Activated gamma-delta T cell treated with anti-CD3 and anti-CD28 coated beads, Interleukin-2, amount 50 U/mL, for 16 hours (primary cell): ENCODE results near the gene APOM.

Experiments used
- DNase-seq: peaks from one replicate; pipeline ENCODE4 v3.0.0-alpha.2; 2020; ENCODE audit warnings: low read depth

The APOM gene

GRCh38 chr6:31680226-31681134 is 24.8 kb downstream of the APOM start, which contains the start of gene LY6G5C:
LY6G5C (minus strand) TSS chr6:31681067; CDS start chr6:31680373, 694 bp downstream.
- peak; percentile 45 for DNase-seq

- no peak for DNase-seq
Measured at GRCh38 chr6:31681135-31681671, 25.5 kb downstream of the APOM start.

GRCh38 chr6:31683591-31683990 is 27.9 kb downstream of the APOM start:
- DNase-seq = no peak

- no peak for DNase-seq
Measured at GRCh38 chr6:31686483-31686882, 30.8 kb downstream of the APOM start.

- no peak for DNase-seq
Measured at GRCh38 chr6:31687321-31687720, 31.6 kb downstream of the APOM start.

- no peak for DNase-seq
Measured at GRCh38 chr6:31687860-31688693, 32.4 kb downstream of the APOM start.

GRCh38 chr6:31689249-31690110 is 33.8 kb downstream of the APOM start:
- DNase-seq = no peak

GRCh38 chr6:31690231-31691077 is 34.8 kb downstream of the APOM start:
- DNase-seq = no peak

GRCh38 chr6:31691078-31691463 is 35.4 kb downstream of the APOM start:
- DNase-seq = no peak

GRCh38 chr6:31691564-31692108 is 35.9 kb downstream of the APOM start:
- DNase-seq = no peak

- DNase-seq = no peak
Measured at GRCh38 chr6:31692353-31692752, 36.7 kb downstream of the APOM start.

GRCh38 chr6:31692886-31693285 is 37.2 kb downstream of the APOM start:
- DNase-seq = no peak

- DNase-seq = no peak
Measured at GRCh38 chr6:31693535-31693934, 37.8 kb downstream of the APOM start.

GRCh38 chr6:31697555-31697954 is 41.9 kb downstream of the APOM start:
- DNase-seq = no peak

- DNase-seq = no peak
Measured at GRCh38 chr6:31700740-31701401, 45.2 kb downstream of the APOM start.

- DNase-seq = no peak
Measured at GRCh38 chr6:31701666-31702404, 46.1 kb downstream of the APOM start.

GRCh38 chr6:31702405-31702818 is 46.7 kb downstream of the APOM start:
- DNase-seq = no peak

GRCh38 chr6:31702819-31703716 is 47.4 kb downstream of the APOM start, which contains the start of gene ABHD16A:
ABHD16A (minus strand) TSS chr6:31703324; CDS start chr6:31703281, 43 bp downstream.
- DNase-seq = peak; percentile 95
